Astrocyte of the hippocampus (primary cell): ENCODE results near the gene LIMK1.
A peak's percentile ranks its signal among the peaks of the same experiment; 100 is the strongest.
"Not testable (repeated sequence)": the region's sequence is repeated elsewhere in the genome, so short reads cannot be mapped to it uniquely, and the experiment has no call there.

Experiments
- DNase-seq: peaks from one replicate; pipeline ENCODE4 v3.0.0; 2011; ENCODE audit warnings: low read depth, low spot score

Gene LIMK1

DNA sequence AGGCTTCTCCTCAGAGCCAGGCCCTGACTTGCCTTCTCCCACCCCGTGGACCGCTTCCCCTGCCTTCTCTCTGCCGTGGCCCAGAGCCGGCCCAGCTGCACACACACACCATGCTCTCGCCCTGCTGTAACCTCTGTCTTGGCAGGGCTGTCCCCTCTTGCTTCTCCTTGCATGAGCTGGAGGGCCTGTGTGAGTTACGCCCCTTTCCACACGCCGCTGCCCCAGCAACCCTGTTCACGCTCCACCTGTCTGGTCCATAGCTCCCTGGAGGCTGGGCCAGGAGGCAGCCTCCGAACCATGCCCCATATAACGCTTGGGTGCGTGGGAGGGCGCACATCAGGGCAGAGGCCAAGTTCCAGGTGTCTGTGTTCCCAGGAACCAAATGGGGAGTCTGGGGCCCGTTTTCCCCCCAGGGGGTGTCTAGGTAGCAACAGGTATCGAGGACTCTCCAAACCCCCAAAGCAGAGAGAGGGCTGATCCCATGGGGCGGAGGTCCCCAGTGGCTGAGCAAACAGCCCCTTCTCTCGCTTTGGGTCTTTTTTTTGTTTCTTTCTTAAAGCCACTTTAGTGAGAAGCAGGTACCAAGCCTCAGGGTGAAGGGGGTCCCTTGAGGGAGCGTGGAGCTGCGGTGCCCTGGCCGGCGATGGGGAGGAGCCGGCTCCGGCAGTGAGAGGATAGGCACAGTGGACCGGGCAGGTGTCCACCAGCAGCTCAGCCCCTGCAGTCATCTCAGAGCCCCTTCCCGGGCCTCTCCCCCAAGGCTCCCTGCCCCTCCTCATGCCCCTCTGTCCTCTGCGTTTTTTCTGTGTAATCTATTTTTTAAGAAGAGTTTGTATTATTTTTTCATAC, 38.0 kb downstream of the LIMK1 start:
- DNase-seq: no peak

DNA sequence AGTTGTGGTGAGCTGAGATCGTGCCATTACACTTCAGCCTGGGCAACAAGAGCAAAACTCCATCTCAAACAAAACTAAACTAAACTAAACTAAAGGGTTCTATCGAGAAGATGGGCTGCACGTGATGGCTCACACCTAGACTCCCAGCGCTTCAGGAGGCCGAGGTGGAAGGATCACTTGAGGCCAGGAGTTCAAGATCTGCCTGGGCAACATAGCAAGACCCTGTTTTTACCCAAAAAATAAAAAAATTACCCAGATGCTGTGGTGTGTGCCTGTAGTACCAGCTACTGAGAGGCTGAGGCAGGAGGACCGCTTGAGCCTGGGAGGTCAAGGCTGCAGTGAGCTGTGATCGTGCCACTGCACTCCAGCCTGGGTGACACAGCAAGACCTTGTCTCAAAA, 40.3 kb downstream of the LIMK1 start:
- not testable (repeated sequence) for DNase-seq

DNA sequence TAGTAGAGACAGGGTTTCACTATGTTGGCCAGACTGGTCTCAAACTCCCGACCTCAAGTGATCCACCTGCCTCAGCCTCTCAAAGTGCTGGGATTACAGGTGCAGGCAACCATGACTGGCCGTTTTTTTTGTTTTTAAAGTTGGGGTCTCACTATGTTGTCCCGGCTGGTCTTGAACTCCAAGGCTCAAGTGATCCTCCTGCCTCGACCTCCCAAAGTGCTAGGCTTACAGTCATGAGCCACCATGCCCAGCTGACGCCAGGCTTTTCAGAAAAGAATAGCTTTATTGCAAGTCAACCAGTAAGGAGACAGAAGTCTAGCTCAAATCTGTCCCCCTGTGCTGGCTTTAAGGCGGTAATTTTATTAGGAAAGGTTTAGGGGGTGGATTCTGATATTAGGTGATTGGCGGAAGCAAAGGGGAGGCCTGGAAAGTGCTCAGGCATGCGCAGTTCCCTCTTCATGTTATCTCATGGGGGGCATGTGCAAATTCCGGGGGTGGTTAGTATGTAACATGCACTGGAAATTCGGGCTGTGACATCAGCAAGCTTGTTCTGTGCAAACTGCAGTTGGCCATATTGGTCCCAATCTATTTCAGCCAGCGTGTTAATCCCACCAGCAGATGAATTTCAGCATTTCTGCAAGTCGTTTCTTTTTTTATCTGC, 42.7 kb downstream of the LIMK1 start:
- no peak for DNase-seq

DNA sequence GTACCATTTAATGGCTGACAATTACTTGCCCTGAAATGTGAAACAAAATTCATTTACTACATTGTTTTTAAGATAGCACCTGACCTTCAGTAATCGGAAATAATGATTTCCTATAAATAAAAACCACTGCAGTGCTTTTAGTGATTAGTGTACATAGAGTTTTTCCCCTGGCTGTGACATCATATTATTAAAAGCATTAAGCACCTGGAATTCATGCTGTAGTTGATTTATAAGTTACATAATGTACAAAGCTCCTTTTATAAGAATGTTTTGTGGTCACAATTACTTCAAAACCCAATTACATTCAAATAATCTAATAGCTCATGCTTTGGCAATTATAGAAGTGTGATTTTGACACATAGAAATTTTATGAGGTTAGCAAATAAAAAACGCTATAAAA, 46.3 kb downstream of the LIMK1 start:
- DNase-seq: no peak

DNA sequence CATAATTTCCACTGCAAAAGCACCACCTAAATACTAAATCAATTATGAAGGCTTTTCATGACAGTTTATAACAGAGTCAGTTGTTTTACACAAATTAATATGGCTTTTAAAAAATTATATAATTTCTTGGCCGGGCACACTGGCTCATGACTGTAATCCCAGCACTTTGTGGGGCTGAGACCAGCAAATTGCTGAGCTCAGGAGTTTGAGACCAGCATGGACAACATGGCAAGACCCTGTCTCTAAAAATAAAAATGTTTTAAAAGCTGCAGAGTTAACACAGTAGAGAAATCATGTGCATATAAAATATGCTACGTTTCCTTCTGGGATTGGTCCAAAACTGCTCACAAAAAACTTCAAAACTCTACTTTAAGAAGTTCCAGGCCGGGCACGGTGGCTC, 46.9 kb downstream of the LIMK1 start:
- no peak for DNase-seq

DNA sequence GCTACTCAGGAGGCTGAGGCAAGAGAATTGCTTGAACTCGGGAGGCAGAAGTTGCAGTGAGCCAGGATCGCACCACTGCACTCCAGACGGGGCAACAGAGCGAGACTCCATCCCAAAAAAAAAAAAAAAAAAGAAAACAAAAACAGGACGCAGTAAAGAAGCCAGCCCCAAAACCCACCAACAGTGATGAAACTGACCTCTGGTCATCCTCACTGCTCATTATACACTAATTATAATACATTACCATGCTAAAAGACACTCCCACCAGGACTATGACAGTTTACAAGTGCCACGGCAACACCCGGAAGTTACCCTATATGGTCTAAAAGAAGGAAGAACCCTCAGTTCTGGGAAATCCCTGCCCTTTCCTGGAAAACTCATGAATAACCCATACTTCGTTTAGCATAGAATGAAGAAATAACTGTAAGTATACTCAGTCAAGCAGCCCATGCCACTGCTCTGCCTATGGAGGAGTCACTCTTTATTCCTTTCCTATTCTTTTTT, 50.6 kb downstream of the LIMK1 start:
- DNase-seq: peak; percentile 55

DNA sequence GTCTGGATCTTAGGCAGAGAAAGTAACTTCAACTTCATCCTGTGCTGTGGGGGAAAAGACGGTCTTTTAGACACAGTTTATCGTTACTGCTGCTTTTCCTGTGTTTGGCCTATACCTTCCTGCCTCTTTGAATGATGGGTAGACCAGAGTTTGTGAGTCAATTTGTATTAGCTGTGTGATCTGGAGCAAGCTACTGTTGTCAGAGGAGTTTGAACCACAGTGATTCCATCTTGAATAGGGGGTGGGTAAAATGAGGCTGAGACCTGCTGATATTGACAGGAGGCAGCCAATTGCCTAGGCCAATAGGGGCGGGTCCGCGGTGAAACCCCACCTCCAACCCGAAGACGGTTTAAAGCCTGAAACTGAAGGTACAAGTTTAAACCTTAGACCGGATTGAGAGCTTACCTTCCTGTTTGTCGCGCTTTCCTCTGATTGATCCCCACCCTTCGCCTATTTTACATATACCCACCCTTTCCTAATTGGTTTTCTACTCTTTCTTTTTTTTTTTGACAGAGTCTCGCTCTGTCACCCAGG, 54.8 kb downstream of the LIMK1 start:
- DNase-seq: no peak

DNA sequence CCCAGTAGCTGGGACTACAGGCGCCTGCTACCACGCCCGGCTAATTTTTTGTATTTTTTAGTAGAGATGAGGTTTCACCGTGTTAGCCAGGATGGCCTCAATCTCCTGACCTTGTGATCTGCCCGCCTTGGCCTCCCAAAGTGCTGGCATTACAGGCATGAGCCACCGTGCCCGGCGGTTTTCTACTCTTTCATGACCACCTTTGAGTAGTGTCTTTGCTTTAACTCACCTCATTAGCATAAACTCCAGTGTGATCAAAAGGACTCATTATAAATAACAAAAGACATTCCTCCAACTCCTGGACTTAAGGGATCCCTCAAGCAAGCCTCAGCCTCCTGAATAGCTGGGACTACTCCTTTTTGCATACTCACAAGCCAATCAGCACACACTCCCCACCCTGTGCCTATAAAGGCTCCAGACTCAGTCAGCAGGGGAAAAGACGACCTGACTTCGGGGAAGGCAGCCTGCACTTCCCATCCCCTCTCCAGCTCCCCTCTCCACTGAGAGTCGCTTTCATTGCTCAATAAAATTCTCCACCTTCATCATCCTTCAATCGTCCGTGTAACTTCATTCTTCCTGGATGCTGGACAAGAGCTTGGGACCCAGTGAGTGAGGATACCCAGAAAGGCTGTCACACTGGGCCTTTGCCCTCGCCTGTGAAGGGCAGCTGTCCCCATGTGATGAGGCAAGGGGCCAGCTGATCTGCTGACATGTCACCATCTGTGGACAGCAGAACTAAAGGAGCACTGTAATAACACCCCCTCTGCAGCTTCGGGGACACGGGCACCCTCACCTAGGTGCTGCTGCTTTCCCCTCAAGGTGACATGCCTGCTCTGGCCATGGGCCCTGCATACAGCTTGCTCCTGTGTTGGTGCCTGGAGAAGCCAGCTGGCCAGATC, 55.6 kb downstream of the LIMK1 start:
- DNase-seq: no peak

DNA sequence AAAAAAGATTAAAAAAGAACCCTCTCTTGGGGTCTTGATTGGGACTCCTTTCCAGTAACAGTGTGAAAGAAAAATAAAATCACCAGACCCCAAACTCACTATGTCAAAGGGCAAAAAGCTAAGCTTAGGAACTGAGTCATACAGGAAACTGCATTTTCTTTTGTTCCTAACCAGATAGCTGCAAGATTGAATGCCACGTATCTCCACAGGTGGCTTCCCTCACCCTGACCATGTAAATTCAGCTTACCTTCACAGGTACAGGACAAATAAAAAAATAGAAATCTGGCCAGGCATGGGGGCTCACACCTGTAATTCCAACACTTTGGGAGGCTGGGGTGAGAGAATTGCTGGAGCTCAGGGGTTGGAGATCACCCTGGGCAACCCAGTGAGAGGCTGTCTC, 58.1 kb downstream of the LIMK1 start:
- DNase-seq: no peak

DNA sequence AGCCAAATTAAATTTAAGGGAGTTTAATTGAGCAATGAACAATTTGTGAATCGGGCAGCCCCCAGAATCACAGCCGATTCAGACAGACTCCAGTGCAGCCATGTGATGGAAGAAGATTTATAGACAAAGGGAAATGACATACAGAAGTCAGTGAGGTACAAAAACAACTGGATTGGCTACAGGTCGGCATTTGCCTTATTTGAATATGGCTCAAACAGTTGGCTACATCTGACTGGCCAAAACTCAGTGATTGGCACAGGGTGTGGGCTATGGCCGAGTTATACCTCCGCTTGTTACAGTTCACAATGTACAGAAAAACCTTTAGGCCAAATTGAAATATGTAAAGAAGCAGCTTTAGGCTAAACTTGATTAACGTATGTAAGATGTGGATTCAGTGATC, 59.8 kb downstream of the LIMK1 start:
- no peak for DNase-seq

DNA sequence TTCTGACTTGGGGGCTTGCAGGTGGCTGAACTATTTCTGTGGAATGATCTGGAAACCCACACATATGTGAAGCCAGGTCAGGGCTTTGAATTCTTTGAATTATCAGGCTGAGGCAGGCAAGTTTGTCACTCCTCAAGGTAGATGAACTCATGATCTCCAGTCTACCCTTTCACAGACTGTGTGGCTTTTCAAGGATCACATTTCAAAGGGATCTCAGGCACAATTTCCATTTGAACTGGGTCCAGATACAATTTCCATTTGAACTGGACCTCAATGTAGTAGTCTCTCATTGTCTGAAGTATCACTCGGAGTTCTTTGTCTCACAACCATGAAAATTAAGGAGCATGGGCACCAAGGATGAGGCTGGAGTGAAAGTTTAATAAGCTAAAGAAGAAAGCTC, 64.9 kb downstream of the LIMK1 start:
- DNase-seq: no peak

DNA sequence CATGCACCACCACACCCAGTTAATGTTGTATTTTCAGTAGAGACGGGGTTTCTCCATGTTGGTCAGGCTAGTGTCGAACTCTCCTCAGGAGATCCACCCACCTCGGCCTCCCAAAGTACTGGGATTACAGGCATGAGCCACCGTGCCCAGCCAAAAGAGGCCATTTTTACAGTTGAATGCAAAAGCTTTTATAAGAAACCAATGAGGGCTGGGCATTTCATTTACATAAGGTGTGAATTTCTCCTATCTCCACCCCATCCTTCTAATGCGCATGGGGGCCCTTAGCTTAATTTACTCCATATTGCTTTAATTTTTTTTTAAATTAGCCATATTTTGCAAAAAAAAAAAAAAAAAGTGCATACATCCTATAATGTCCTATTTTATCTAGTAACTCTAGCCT, 65.5 kb downstream of the LIMK1 start:
- no peak for DNase-seq

DNA sequence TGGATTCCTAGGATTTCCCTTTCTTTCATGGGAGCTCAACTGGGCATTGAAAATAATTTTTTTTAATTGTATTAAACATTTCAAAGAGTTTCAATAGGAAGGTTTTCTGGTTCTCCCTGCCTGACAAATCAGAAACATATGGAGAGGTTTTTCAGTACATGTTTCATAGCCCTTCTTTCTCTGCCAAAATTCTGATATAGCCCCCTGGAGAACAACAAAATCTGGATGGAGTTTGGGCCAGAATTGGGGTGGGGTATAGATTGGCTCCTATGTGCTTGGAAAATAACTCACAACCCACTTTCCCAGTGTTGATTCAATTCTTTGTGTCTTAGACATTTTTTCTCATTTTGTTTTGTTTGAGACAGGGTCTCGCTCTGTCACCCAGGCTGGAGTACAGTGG, 66.0 kb downstream of the LIMK1 start:
- no peak for DNase-seq

DNA sequence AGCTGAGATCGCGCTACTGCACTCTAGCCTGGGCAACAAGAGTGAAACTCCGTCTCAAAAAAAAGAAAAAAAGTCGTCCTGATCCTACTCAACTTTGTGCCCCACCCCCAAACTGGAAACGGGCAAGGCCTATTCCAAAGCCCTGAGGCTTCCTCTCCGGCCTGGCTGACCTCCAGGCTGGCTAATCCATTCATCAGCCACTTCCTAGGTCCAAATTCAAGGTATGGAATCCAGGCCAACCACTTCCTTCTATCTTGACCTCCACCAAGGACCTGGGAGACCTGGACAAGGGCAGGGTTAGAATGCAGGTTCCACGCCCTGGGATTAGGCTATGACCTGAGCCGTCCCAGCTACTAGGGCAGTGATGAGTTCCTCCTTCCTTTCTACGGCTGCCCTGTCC, 70.1 kb downstream of the LIMK1 start:
- DNase-seq: no peak

DNA sequence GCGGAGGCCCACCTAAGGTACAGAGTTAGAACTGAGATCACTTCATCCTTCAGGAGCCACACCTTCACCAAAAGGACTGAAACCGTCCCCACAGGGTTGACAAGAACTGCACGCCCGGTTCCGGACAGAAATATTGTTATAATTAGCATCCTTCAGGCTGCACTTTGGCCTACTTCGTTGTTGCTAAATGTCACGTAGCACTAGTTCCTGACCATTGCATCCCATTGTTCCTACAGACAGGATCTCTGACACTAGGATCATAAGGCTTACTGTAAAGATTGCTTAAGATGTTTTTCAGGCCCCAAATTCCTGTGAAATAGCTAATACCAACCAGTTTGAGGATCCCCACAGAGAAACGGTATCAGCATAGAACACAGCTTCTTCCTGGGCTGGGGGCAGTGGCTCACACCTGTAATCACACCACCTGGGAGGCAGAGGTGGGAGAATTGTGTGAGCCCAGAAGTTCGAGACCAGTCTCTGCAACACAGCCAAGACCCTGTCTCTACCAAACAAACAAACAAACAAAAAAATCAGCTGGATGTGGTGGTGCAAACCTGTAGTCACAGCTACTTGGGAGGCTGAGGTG, 72.3 kb downstream of the LIMK1 start:
- DNase-seq: no peak

DNA sequence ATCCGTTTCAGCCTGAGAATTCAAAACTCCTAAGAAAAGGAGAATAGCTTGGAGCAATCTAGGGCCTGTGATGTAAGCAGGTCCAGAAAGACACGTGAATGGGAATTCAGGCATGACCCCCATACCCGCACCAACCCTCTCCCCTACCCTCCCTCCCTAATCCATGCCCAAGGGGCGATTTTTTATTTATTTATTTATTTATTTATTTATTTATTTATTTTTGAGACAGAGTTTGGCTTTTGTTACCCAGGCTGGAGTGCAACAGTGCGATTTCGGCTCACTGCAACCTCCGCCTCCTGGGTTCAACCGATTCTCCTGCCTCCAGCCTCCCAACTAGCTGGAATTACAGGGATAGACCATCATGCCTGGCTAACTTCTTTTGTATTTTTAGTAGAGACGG, 74.0 kb downstream of the LIMK1 start:
- no peak for DNase-seq

DNA sequence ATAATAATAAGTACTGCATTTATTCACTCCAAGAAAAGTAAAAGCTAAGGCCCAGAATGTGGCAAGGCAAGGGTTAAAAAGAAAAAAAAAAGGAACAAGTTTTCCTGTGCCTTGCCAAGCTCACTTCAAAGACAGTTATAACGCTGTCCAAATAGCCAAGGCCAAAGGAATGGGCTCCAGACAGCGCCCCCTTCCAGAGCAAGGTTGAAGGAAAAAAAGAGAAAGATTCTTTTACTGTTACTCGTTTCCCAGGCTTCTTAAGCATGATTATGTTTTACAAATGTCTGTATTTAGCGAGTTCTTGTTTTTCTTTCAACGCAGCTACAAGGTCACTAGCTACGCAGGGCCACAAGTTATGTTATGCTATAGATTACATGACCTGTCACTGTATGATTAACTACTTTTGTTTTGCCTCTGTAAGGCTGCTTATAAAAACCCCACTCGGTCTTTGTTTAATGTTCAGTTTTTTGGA, 81.4 kb downstream of the LIMK1 start:
- DNase-seq: peak; percentile 47

DNA sequence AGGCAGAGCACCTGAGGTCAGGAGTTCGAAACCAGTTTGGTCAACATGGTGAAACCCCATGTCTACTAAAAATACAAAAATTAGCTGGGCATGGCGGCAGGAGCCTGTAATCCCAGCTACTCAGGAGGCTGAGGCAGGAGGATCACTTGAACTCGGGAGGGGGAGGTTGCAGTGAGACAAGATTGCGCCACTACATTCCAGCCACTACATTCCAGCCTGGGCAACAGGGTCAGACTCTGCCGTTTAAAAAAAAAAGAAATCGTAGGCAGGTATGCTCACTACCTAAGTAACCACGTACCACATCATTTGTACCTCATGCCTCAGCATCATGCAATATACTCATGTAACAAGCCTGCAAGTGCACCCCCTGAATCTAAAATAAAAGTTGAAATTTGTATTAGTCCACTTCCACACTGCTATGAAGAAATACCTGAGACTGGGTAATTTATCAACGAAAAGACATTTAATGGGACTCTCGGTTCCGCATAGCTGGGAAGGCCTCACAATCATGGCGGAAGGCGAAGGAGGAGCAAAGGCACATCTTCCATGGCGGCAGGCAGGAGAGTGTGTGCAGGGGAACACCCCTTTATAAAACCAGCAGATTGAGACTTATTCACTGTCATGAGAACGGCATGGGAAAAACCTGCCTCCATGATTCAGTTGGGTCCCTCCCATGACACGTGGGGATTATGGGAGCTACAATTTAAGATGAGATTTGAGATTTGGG, 82.4 kb downstream of the LIMK1 start:
- DNase-seq: no peak

DNA sequence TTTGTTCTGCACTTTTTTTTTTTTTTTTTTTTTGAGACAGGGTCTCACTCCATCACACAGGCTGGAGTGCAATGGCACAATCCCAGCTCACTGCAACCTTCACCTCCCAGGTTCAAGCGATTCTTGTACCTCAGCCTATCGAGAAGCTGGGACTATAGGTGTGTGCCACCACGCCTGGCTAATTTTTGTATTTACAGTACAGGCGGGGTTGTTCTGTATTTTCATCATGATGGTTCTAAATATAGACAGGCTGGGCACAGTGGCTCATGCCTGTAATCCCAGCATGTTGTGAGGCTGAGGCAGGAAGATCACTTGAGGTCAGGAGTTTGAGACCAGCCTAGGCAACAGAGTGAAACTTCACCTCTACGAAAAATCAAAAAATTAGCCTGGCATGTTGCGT, 83.7 kb downstream of the LIMK1 start:
- DNase-seq: not testable (repeated sequence)
